ENCODE results near the gene ITPR2.

GRCh38 chr12:26666286-26666685 lies 166.7 kb downstream of the ITPR2 start:
- TF ChIP-seq, protein P1, sequence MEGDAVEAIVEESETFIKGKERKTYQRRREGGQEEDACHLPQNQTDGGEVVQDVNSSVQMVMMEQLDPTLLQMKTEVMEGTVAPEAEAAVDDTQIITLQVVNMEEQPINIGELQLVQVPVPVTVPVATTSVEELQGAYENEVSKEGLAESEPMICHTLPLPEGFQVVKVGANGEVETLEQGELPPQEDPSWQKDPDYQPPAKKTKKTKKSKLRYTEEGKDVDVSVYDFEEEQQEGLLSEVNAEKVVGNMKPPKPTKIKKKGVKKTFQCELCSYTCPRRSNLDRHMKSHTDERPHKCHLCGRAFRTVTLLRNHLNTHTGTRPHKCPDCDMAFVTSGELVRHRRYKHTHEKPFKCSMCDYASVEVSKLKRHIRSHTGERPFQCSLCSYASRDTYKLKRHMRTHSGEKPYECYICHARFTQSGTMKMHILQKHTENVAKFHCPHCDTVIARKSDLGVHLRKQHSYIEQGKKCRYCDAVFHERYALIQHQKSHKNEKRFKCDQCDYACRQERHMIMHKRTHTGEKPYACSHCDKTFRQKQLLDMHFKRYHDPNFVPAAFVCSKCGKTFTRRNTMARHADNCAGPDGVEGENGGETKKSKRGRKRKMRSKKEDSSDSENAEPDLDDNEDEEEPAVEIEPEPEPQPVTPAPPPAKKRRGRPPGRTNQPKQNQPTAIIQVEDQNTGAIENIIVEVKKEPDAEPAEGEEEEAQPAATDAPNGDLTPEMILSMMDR (conservative IDR thresholded peaks at IDR 0.05; ENCODE audit: low read length) = no peak
- TF ChIP-seq EZH2phosphoT487 (IDR thresholded peaks at IDR 0.05; ENCODE audit: borderline replicate concordance) = no peak

Measured in Loucy (cell line).